Neuronal stem cell (in vitro differentiated cells): Measurements from ENCODE around the gene CHCHD3.

Source experiments
- DNase-seq: peaks from one replicate; pipeline ENCODE4 v3.0.0-alpha.2; 2013; ENCODE audit warnings: low spot score
- H2AFZ ChIP-seq: one replicate; pipeline ENCODE4 v1.6.1; 2013; ENCODE audit warnings: mild to moderate bottlenecking, low read length, inconsistent platforms
- H2AK5ac ChIP-seq: 2 replicates; pipeline ENCODE4 v1.6.1; 2013; ENCODE audit warnings: low read depth, mild to moderate bottlenecking, inconsistent platforms, low read length, moderate library complexity, mixed read lengths
- H2BK120ac ChIP-seq: 2 replicates; pipeline ENCODE4 v1.6.1; 2013; ENCODE audit warnings: low read depth, mild to moderate bottlenecking, inconsistent platforms, low read length, moderate library complexity, mixed read lengths
- H2BK12ac ChIP-seq: one replicate; pipeline ENCODE4 v1.6.1; 2013; ENCODE audit warnings: low read length, inconsistent platforms
- H2BK15ac ChIP-seq: 2 replicates; pipeline ENCODE4 v1.6.1; 2013; ENCODE audit warnings: mild to moderate bottlenecking, low read length, inconsistent platforms, mixed read lengths
- H2BK5ac ChIP-seq: one replicate; pipeline ENCODE4 v1.6.1; 2013; ENCODE audit warnings: inconsistent platforms, mild to moderate bottlenecking, low read length, moderate library complexity
- H3K14ac ChIP-seq: one replicate; pipeline ENCODE4 v1.6.1; 2013; ENCODE audit warnings: low read length, inconsistent platforms
- H3K18ac ChIP-seq: 2 replicates; pipeline ENCODE4 v1.6.1; 2013; ENCODE audit warnings: low read length, inconsistent platforms
- H3K23ac ChIP-seq: 2 replicates; pipeline ENCODE4 v1.6.1; 2013; ENCODE audit warnings: low read depth, mild to moderate bottlenecking, mixed read lengths, low read length, inconsistent platforms; ENCODE audit not compliant: poor library complexity
- H3K27ac ChIP-seq: replicated peaks from 3 replicates; pipeline ENCODE4 v1.5.1; 2013; ENCODE audit warnings: low read length, inconsistent platforms
- H3K27me3 ChIP-seq, 3 experiments: 2 replicates each; pipeline ENCODE4 v1.6.1; 2013; ENCODE audit warnings: low read length in 3 of 3, mild to moderate bottlenecking in 2 of 3, inconsistent platforms in 1 of 3, low read depth in 1 of 3, mixed read lengths in 1 of 3, moderate library complexity in 1 of 3; ENCODE audit not compliant: control insufficient read depth in 3 of 3, insufficient read depth in 3 of 3
- H3K36me3 ChIP-seq, 2 donors: replicated peaks in 1 of 2; 2 replicates each; pipeline ENCODE4 v1.6.1; 2013; ENCODE audit warnings: low read length in 2 of 2; ENCODE audit not compliant: control insufficient read depth in 2 of 2, insufficient read depth in 2 of 2
- H3K4ac ChIP-seq: 2 replicates; pipeline ENCODE4 v1.6.1; 2013; ENCODE audit warnings: inconsistent platforms, mild to moderate bottlenecking, low read length, moderate library complexity
- H3K4me1 ChIP-seq, 2 donors: 1 replicate in 1 of 2; 2 replicates in 1 of 2; pipeline ENCODE4 v1.6.1; 2013; ENCODE audit warnings: low read length in 2 of 2, low read depth in 1 of 2; ENCODE audit not compliant: control insufficient read depth in 2 of 2, insufficient read depth in 1 of 2
- H3K4me2 ChIP-seq: one replicate; pipeline ENCODE4 v1.6.1; 2013; ENCODE audit warnings: mild to moderate bottlenecking, low read length, inconsistent platforms; ENCODE audit not compliant: insufficient read depth, poor library complexity, severe bottlenecking
- H3K4me3 ChIP-seq, 2 donors: 2 replicates each; pipeline ENCODE4 v1.5.1; 2013; ENCODE audit warnings: low read length in 2 of 2, mild to moderate bottlenecking in 2 of 2, inconsistent platforms in 1 of 2, moderate library complexity in 1 of 2
- H3K79me1 ChIP-seq: one replicate; pipeline ENCODE4 v1.6.1; 2013; ENCODE audit warnings: low read depth, mild to moderate bottlenecking, inconsistent platforms, low read length, moderate library complexity
- H3K9ac ChIP-seq: one replicate; pipeline ENCODE4 v1.6.1; 2013; ENCODE audit warnings: mild to moderate bottlenecking, low read depth, low read length, inconsistent platforms; ENCODE audit not compliant: poor library complexity
- H3K9me3 ChIP-seq, 2 donors: replicated peaks in 1 of 2; 2 replicates each; pipeline versions ENCODE3 to v1.6.1; 2013; ENCODE audit warnings: low read length in 2 of 2, mild to moderate bottlenecking in 2 of 2, inconsistent platforms in 1 of 2, low read depth in 1 of 2, mixed read lengths in 1 of 2, moderate library complexity in 1 of 2; ENCODE audit not compliant: control insufficient read depth in 2 of 2, insufficient read depth in 1 of 2
- H4K8ac ChIP-seq: one replicate; pipeline ENCODE4 v1.6.1; 2013; ENCODE audit warnings: low read depth, mild to moderate bottlenecking, inconsistent platforms, low read length, moderate library complexity
- H4K91ac ChIP-seq: one replicate; pipeline ENCODE4 v1.6.1; 2013; ENCODE audit warnings: low read length, low read depth, mild to moderate bottlenecking, inconsistent platforms; ENCODE audit not compliant: poor library complexity
- WGBS, 2 donors: extraction: QIAGEN DNeasy Blood & Tissue Kit; methylation state at CpG; one replicate each; pipeline ENCODE4 v1.1.7; 2013; ENCODE audit warnings: missing lambda C conversion rate in 2 of 2, mixed read lengths in 1 of 2; ENCODE audit not compliant: insufficient read length in 2 of 2, insufficient replicate concordance in 1 of 2; ENCODE audit errors: extremely low coverage in 2 of 2; 5-methylcytosine and 5-hydroxymethylcytosine counted together

CHCHD3 gene

DNA sequence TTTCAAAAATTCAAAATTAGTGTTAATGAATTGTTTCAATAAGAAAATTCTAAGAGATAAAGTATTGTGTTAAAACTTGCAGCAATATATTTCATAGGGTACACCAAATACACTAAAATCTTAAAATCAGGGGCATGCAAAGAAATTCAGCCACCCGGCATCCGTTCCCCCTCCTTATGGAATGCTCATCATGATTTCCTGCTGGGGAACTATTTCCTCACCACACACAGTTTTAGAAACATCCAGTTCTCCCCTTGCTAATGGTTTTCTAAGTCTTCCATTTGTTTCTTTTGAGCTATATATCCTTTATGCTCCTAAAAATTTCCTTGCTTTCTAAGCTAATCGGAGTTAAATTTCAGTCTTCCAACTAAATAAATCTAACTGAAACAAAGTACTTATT lies 60.7 kb downstream of the CHCHD3 start:
- Histone ChIP-seq H3K23ac (no peak overlapping the region), H3K18ac (no peak overlapping the region), H4K91ac (no peak overlapping the region), H3K4me1 (no peaks in the 10 kb centered on the region), H2BK12ac (no peak overlapping the region), H3K27ac (no peak overlapping the region), H2AFZ (no peak overlapping the region), H3K4me3 (no peak overlapping the region), H3K4ac (no peak overlapping the region), H4K8ac (no peak overlapping the region), H2AK5ac (no peak overlapping the region), H3K27me3 (no peaks in the 10 kb centered on the region), H2BK120ac (no peak overlapping the region), H3K36me3 (peaks cover 0 to 28% of the 10 kb centered on the region in 2 donors), H3K14ac (no peak overlapping the region), H3K79me1 (no peaks in the 10 kb centered on the region), H3K9me3 (no peaks in the 10 kb centered on the region), H3K4me2 (no peak overlapping the region), H3K9ac (no peak overlapping the region), H2BK5ac (no peak overlapping the region), H2BK15ac (no peak overlapping the region)
- no CpG with 5 or more reads among the region's 3 CpGs for WGBS, 2 donors
- DNase-seq = no peak

DNA sequence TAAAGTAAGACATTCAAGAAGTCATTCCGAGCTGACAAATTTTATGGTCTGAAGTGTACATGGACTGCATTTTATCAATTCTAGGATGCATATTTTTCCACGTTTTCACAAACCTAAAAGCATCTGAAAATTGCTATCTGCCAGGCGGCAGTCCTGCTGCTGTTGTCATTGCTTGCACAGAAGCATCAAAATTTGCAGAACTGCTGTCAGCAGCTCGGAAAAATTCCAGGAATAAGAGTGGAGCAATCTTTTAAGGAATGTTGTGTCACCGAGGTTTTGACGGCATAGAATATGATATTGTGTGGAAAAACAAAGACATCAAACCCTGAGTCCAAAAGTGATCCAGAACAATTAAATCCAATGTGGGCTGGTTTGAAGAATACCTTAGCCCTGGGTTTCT lies 61.4 kb downstream of the CHCHD3 start:
- no peak overlapping the region for H2BK120ac ChIP-seq
- H3K9ac ChIP-seq = no peak overlapping the region
- H2BK12ac ChIP-seq = no peak overlapping the region
- no peak overlapping the region for H3K4me3 ChIP-seq
- H3K4me1 ChIP-seq = no peaks in the 10 kb centered on the region
- H3K27ac ChIP-seq = no peak overlapping the region
- H4K8ac ChIP-seq = no peak overlapping the region
- no peak overlapping the region for H2AFZ ChIP-seq
- H4K91ac ChIP-seq = no peak overlapping the region
- no peak overlapping the region for H3K18ac ChIP-seq
- H2BK15ac ChIP-seq = no peak overlapping the region
- no peak overlapping the region for H3K4ac ChIP-seq
- no peaks in the 10 kb centered on the region for H3K27me3 ChIP-seq
- no peaks in the 10 kb centered on the region for H3K79me1 ChIP-seq
- H3K4me2 ChIP-seq = no peak overlapping the region
- no CpG with 5 or more reads among the region's 6 CpGs for WGBS, 2 donors
- H2AK5ac ChIP-seq = no peak overlapping the region
- DNase-seq = no peak
- H3K9me3 ChIP-seq = no peaks in the 10 kb centered on the region
- no peak overlapping the region for H2BK5ac ChIP-seq
- H3K23ac ChIP-seq = no peak overlapping the region
- H3K36me3 ChIP-seq = peaks cover 0 to 28% of the 10 kb centered on the region in 2 donors
- no peak overlapping the region for H3K14ac ChIP-seq

DNA sequence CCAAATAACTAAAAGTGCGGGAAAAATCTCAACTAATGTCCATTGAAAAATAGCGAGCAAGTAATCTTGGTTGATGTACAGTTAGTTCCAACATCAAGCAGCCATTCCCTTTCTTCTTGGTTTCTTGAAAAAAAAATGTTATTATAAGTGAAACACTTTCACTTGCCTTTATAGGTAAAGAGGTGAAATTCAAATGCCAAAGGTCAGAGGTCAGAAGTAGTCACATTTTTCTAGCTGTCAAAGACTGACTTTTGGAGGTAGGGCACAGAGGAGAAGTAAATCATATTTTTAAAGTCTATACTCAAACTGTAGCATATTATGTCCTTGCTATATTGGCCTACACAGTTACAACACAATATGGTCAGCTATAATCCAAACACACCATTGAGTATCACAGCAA lies 62.3 kb downstream of the CHCHD3 start:
- Histone ChIP-seq H2BK15ac (no peak overlapping the region), H2BK12ac (no peak overlapping the region), H4K8ac (no peak overlapping the region), H3K9ac (no peak overlapping the region), H2BK5ac (no peak overlapping the region), H3K36me3 (peaks cover 0 to 28% of the 10 kb centered on the region in 2 donors), H2BK120ac (no peak overlapping the region), H3K4me2 (no peak overlapping the region), H3K4me1 (no peaks in the 10 kb centered on the region), H3K14ac (no peak overlapping the region), H3K9me3 (no peaks in the 10 kb centered on the region), H3K4me3 (no peak overlapping the region), H3K27ac (no peak overlapping the region), H3K4ac (no peak overlapping the region), H2AFZ (no peak overlapping the region), H3K18ac (no peak overlapping the region), H2AK5ac (no peak overlapping the region), H3K79me1 (no peaks in the 10 kb centered on the region), H3K23ac (no peak overlapping the region), H3K27me3 (no peaks in the 10 kb centered on the region), H4K91ac (no peak overlapping the region)
- DNase-seq = no peak
- no CpG with 5 or more reads among the region's 2 CpGs for WGBS, 2 donors

DNA sequence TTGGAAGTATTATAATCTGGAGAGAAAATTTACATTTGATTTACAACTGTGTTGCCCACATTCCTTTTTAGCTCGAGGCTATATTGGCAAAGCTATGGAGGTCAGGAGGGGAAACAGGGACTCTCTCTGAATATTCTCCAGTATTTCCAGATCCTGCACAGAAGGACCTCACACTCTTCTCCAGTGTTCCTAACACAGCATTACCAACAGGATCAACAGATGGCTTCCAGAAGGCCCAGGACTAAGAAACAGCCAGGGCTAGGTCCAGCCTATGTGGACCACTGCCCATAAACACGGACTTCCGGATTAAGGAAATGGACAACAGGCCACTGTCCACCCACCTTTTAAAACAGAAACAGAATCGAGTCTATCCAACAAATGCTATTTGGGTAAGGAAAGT lies 65.3 kb downstream of the CHCHD3 start:
- no peak overlapping the region for H3K14ac ChIP-seq
- H3K4me2 ChIP-seq = no peak overlapping the region
- no peak overlapping the region for H3K4ac ChIP-seq
- no peak overlapping the region for H2AK5ac ChIP-seq
- no peak overlapping the region for H2BK12ac ChIP-seq
- no peaks in the 10 kb centered on the region for H3K9me3 ChIP-seq
- H3K23ac ChIP-seq = no peak overlapping the region
- no peak overlapping the region for H3K9ac ChIP-seq
- H3K4me3 ChIP-seq = no peak overlapping the region
- no peak overlapping the region for H3K27ac ChIP-seq
- no peak overlapping the region for H4K8ac ChIP-seq
- H3K36me3 ChIP-seq = peaks cover 0 to 12% of the 10 kb centered on the region in 2 donors
- no peak overlapping the region for H2AFZ ChIP-seq
- H4K91ac ChIP-seq = no peak overlapping the region
- no peak overlapping the region for H2BK120ac ChIP-seq
- peaks cover 3% of the 10 kb centered on the region for H3K79me1 ChIP-seq
- no peak overlapping the region for H2BK15ac ChIP-seq
- DNase-seq = no peak
- no peak overlapping the region for H3K18ac ChIP-seq
- H3K27me3 ChIP-seq = no peaks in the 10 kb centered on the region
- no peak overlapping the region for H2BK5ac ChIP-seq
- H3K4me1 ChIP-seq = no peaks in the 10 kb centered on the region
- whole genome bisulfite sequencing, 2 donors = no CpG with 5 or more reads among the region's 4 CpGs
